HG03521 (cell line): ENCODE data around the gene FAM227A.
A peak's percentile ranks its signal among the peaks of the same experiment; 100 is the strongest.

ENCODE experiments used
- ATAC-seq: cut with Tn5 transposase; IDR thresholded peaks from one replicate; pipeline ENCODE4 v1.9.1; 2021; ENCODE audit warnings: mild to moderate bottlenecking, moderate library complexity; ENCODE audit not compliant: unreplicated experiment

Gene FAM227A

DNA sequence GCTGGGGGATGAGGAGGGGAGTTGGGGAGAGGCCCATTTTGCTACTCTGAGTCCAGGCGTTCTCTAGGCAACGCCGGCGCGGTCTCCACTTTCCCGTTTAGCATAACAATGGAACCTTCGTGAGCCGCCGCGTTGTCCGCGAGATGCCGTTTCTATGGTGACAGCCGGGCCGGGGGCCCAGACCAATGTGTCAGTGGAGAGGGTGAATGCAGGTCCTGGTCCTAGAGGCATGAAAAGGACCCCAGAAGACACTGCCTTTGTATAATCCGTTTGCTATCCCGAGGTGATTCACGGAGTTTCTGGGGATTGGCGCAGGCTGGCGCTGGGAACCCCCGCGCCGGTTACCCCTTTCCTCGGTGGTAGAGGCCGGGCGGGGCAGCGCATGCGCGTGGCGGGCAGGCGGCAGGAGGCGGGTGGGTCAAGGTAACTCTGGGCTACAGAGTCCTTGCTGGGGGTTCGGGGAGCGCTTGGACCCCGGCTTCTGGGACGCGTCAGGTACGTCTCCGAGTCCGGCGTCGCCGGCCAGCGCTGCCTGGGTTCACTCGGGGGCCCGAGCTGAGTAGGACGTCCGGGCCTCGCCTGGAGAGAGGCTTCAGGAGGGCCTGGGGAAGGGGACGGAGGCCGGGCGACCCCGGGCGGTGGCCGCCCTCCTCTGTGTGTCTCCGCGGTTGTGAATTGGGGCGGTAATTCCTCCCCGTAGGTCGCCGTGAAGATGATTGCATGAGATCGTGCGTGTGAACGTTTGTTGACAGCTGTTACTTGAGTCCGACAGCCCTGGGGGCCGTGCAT lies at the start of gene FAM227A, which contains the start of gene CBY1:
FAM227A (minus strand) TSS at position 137 of the 789 bp plus-strand sequence. CDS start 6,224 bp downstream, outside the sequence.
CBY1 (plus strand) TSS at position 383 of the 789 bp plus-strand sequence. CDS start 11,417 bp downstream, outside the sequence.
- ATAC-seq, result peak; percentile 67

DNA sequence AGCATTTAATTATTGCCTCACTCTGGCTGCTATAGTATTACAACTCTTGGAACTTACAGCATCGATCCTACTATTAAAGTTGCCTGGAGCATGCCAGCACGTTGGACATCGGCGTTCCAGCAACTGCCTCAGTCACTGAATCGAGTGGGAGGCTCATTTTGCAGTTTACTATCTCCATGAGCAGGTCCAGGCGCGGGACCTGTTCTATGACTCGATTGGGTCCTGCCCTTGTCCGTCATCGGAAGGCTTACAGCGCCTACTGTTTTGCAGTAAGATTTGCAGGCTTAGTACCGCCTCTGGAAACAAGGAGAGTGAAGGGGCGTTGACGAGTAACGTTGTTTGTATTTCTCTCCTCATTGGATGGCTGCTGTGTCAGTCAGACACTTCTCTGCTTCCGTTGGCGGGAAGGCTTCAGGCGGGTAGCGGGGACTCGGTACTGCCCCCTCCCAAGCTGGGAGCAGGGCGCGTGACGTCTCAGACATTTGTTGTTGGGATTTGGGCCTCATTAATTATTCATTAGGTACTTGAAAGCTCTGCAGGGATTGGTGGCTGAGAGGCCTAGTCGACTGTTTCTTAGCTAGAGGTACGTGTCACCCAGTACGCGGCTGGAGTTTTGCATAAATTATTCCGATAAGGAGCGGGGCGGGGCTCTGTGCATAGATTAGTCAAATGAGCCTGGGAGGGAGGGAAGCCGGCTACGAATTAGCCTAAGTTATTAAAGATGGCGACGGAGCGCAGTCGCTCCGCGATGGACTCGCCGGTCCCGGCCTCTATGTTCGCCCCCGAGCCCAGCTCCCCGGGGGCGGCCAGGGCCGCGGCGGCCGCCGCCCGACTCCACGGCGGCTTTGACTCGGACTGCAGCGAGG lies 49.3 kb upstream of the FAM227A start, which contains the start of gene GTPBP1:
GTPBP1 (plus strand) TSS at position 710 of the 866 bp plus-strand sequence; CDS start at position 722, 12 bp downstream.
- ATAC-seq, result peak; percentile 64

DNA sequence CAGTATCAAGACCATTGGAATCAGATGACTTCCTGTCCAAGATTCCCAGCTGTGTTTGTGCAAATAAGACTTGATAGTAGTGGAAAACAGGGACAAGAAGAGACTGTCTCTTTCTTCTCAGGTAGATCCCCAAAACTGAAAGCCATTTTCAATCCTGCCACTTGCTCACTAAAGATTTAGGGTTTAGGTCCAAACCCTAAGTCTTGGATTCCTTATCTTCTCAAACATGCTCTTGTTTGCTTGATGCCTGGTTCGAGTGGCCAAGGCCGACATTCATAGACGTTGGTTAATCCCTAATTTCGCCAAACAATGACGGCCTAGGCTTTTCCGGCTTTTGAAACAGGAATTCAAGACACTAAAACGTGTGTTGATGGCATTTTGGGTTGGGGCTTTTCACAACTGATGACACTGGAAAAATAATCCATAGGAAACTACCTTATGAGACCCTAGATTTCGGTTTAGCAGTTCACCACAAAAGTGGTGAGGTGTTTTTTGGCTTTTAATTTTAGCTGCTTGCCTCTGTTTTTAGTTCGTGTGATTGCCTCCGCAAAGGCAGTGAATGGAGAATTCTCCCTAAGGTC lies 48.6 kb upstream of the FAM227A start:
- no peak for ATAC-seq

DNA sequence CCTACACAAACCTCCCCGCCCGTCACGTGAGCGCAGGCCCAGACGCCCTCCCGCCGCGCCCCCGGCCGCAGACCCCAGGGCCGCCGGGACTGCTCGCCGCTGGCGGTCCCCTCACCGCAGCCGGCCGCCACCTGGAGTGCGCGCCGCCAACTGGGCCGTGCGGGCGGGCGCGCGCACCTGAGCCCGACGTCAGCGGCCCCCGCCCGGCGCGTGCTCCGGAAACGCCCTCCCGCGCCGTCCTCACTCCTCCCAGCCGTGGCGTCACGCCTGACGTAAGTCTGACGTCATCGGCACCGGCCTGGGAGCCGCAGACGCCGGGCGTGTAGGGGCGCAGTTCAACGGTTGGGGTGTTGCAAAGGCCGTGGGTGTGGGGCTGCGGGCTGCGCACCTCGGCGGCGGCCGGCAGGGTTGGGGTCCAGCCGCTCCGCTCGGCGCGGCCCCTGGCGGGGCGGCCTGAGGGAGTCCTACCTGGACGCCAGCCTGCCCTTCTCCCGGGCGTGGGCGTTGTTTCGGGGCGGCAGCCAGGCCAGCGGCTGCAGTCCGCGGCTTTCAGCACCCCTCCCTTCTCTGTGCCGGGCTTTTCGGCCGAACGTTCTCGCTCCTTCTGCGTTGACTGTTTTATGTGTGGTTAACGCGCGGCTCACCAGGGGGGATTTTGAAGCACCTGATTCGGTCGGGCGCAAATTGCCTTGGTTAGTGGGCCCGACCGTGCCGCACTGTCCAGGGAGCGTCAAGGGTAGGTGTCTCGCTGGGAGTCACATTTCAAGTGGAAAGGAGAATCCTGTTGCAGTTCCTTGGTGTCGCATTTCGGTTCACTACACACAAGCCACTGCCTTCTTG lies 44.8 kb upstream of the FAM227A start, which contains the start of gene JOSD1:
JOSD1 (minus strand) TSS at position 155 of the 840 bp plus-strand sequence. CDS start 956 bp downstream, outside the sequence.
- peak; percentile 35 for ATAC-seq

DNA sequence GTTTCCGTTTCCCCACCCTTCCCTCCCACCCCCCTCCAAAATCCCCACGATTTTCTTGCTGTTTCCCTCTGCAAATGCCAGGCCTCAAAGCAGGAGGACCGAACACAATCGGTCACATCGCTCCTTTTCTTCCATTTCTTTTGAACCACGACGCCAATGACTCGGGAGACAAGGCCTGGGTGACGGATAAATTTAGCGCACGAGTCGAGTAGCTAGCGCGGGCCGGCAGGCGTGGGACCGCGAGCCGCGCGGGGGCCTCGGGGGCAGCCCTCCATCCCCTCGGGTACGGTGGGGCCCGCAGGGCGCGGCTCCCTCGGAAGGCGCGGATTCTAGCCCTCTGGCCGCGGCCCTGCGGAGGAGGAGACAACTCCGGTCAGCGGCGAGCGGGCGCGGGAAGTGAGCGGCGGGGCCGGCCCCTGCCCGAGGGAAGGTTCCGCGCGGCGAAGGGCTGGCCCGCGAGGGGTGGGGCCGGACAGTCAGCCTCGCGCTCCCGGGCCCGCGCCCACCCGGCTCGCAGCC lies 44.1 kb upstream of the FAM227A start:
- no peak for ATAC-seq

DNA sequence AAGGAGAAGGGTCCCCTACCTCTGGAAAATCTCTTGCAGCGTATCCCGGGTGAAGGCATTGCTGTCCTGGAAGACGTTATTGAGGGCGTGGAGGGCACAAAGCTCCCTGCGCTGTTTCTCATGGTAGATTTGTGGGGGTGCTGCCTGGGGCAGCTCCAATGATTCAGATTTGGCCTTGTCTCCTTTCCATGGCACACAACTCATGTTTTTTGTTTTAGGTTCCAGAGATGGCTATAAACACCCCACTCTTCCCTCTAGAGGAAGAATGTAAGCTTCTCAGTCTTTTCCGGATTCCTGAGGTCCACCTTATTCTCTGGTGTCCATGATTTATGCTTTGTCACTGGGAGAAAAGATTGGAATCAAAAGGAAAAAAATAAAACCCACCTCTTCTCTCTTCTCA lies 43.6 kb upstream of the FAM227A start:
- ATAC-seq, result no peak

DNA sequence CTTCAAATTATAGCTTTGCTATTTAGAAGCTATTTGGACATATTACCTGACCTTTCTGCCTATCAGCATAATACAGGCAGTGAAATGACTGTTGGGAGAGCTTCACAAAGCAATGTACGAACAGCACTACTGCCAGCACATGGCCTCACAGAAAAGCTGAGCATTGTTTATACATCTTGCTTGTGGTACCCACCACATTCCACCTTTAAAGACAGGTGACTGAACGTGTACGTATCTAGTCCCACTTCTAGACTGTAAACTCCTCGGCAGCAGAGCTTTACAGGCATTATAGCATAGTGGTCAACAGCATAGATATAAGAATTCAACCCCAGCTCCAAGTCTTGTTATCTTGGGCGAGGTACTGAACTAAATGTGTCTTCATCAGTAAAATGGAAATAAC lies 43.0 kb upstream of the FAM227A start:
- no peak for ATAC-seq

DNA sequence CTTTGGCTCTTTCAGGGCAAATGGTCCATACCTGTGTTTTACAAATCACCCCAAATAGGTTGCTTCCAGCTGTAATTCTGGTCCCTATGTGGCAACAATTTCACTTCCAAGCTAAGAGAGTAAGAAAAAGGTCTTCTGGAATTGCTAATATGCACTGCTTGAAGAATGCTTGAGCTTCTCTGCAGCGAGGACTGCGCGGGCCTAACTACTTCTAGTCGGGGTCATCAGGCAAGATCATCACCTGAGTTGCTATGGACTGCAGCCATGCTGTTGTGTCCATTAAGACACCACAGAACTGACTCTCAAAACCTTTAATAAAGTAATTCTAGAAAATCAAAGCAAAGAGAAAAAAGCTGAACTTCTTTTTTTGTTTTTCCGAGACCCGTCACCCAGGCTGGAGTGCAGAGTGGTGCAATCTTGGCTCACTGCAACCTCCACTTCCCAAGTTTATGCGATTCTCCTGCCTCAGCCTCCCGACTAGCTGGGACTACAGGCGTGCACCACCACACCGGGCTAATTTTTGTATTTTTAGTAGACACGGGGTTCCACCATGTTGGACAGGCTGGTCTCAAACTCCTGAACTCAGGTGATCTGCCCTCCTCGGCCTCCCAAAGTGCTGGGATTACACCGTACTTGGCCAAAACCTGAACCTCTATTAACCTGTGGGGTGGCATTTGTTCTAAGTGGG lies 42.4 kb upstream of the FAM227A start:
- ATAC-seq, result no peak

DNA sequence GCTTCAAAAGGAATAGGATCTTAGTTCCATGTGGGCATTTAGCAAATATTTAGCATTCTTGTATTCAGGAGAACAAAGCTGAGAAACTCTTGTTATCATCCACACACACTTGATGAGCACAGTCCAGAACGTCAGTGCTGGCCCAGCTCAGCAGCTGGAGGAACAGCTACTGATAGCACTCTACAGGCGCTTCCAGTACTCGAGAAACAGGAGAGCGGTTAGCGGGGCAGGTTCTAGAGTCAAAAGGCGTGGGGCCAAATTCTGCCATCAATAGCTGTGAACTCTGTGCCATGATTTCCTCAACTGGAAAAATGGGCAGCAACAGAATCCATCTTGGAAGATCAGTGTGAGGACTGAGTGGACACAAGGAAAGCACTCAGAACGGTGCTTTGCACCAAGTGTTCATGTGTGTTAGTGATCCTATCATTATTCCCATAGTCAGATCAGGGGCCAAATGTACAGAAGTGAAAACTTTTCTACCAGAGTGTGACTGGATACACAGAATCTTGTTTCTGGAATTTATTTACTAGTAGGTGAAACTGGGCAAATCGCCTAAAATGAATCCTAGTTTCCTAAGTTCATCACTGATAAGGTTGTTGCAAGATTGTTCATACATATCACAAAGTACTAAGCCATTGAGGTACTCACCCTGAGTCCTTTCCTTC lies 41.4 kb upstream of the FAM227A start:
- no peak for ATAC-seq

DNA sequence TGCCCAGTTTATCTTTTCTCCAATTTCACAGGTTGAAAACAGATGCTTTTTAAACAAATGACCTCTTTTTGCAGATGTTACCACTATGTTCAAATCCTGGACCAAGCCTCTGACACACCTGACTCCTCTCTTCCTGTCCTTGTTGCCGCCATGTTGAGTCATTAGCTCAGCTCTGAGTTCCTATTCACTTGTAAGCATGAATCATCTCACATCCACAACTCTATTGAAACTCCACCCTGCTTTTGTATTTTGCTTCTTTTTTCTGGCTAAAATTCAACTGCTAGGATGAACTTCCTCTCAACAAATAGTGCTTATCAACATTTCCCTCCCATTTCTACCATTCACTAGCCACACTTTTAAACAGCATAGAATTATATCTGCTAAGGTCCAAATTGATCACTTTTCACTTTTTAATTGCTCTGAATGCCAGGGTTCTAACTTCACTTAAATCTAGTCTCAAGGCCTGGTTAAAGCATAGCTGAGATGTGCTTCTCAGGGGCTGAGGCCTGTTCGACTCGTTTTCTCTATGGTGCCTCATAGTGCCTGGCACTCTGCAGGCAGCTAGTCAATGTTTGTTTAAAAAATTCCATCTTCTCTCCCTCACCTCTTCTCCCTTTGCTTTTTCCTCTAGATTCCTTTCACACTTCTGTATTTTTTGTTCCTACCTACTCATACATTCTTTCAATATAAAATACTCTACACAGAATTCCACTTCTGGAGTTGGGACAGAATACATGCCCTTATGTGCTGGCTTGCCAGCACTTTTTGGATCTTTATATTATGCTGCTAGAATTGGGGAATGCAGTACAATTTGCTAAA lies 40.6 kb upstream of the FAM227A start:
- ATAC-seq, result no peak

DNA sequence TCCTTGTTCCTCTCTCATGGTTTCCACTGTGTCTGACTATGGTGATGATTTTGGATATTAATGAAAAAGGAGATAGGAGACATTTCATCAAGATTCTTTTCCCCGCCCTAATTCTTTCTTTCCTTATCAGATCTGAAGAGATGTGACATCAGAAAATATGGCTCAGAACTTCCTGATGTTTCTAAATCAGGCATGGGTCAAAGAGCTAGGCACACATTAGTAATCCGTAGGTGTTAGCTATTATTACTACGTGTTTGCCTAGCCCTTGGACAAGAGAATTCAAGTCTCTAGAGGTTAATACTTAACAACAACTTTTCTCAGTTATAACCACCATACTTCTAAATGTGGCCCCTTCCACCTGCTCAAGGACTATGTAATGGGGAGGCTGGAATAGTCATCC lies 38.7 kb upstream of the FAM227A start:
- ATAC-seq, result no peak

DNA sequence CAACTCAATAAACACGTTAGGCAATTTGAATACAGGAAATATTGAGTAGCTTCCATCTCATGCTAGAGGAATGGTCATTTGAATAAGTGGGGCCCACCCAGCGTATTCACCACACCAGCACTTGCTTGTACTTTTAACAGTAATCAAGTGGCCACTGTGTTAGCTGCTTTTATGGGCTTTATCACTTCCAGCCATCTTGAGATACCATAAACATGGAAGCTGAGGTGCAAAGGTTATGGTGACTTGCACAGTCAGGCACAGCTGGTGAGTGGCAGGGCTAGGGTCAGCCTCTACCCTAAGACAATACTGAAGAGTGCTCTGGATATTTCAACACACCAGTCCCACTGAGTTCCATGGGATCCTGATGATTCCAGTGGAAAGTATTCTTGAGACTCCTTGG lies 37.9 kb upstream of the FAM227A start:
- no peak for ATAC-seq

DNA sequence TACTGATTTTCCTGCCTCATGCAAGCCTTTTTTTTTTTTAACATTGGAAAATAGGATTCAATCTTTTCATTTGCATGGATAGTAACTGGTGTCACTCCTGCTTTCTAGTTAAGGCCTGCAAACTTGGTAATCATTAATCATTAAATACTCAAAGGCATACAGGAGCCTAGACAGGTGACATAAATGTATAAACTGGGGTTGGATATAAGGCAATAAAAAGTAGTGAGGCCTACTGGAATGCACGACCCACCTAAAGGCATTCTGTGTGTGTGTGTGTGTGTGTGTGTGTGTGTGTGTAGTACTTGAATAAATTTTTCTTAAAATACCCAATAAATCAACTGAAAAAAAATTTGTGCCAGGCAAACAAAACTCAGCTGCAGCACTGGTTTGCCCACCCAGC lies 33.5 kb upstream of the FAM227A start:
- ATAC-seq, result no peak

DNA sequence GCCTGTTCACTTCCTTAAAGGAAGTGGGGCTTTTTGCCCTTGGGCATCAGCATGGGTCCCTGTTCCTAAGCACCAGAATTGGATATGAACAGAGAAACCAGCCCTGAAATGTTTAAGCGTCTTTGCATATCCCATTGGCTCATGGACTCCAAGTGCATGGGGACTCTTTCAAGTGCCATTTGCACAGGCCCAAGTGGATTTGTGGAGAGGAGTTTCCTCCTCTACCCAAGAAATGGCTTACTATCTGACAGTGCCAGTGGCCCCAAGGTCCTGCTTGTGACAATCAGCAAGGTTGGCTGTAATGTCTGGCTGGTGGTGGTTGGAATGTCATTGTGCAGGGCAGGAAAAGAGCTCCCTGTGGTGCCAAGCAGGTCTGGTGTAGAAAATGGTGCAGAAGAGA lies 29.6 kb upstream of the FAM227A start:
- no peak for ATAC-seq

DNA sequence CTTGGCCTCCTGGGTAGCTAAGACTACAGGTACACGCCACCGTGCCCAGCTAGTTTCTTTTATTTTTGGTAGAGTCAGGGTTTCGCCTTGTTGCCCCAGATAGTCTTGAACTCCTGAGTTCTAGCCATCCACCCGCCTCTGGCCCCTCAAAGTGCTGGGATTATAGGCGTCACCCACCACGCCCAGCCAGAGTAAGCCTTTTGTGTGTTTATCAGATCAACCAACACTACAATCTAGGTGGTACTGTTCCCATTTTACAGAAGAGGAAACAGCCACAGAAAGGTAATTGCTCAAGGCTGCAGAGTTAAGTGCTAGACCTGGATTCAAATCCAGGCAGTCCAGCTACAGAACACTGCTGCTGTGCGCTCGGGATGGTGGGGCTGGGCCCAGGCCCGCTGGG lies 28.7 kb upstream of the FAM227A start:
- ATAC-seq, result no peak

DNA sequence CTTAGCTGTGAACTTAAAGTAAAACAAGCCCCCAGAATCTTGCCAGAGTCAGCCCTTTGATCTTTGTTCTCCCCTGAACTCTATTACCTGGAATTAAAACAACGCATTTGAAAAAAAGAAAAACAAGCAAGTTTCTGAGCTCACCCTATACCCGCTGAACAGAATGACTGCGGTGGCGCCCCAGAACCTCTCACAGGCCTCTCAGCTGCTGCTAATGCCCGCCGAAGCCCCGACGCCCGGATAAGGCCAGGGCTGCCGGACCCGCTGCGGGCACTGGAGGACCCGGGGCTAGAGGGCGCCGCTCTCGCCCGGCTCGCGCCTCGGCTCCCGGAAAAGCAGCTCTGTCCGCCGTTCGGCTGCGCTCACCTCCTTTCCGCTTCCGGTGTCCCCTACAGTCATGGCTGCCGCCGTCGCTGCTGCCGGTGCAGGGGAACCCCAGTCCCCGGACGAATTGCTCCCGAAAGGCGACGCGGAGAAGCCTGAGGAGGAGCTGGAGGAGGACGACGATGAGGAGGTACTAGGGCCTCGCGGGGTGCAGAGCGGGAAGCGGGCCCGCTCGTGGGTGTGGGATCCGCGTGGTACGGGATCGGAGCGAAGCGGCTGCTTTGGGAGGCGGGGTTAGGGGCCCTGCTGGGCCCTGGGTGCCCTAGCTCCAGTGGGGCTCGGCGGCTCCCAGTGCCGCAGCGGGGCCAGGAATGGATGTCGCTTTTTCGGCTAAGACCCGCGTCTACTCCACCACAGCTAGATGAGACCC lies 25.6 kb upstream of the FAM227A start, which contains the start of gene TOMM22:
TOMM22 (plus strand) TSS at position 376 of the 754 bp plus-strand sequence; CDS start at position 398, 22 bp downstream.
- peak; percentile 90 for ATAC-seq

DNA sequence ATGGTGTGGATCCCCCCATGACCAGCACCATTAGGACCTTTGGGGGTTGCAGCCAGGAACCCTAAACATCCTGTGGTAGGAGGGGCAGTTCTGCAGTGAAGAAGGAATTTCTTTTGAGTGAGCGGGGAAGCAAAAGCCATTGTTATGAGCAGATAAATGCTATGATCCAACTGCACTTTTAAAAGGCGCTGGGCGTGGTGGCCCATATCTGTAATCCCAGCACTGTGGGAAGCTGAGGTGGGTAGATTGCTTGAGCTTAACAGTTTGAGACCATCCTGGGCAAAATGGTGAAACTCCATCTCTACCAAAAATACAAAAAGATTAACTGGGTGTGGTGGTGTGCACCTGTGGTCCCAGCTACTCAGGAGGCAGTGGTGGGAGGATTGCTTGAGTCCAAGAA lies 19.6 kb upstream of the FAM227A start:
- no peak for ATAC-seq
